HuH-7 (cell line): ENCODE results near the gene LEMD1.

Experiments
- DNase-seq: peaks from one replicate; pipeline ENCODE4 v3.0.0; 2011; ENCODE audit warnings: low spot score

LEMD1 gene

DNA sequence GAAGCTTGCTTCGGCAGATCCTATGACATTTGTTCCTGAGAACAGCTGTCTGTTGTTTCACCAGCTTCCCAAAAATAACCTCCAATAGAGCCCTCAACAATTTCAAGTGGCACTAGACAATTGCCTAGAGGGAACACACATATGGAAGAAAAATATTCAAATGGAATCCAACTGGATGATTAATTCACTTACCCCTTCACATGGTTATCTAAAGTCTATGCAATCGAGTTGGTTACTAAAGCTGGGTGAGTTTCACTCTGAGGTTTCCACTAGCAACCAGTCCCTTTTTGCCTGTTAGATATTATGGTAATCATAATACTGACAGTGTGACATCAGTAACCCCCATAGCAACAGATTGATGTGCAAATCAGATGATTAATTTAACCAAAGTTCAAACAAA lies at the start of gene LEMD1:
Gene LEMD1, minus strand, starts transcription at position 259 of the 400 bp plus-strand sequence. CDS start 1,520 bp downstream, outside the sequence.
- no peak for DNase-seq

DNA sequence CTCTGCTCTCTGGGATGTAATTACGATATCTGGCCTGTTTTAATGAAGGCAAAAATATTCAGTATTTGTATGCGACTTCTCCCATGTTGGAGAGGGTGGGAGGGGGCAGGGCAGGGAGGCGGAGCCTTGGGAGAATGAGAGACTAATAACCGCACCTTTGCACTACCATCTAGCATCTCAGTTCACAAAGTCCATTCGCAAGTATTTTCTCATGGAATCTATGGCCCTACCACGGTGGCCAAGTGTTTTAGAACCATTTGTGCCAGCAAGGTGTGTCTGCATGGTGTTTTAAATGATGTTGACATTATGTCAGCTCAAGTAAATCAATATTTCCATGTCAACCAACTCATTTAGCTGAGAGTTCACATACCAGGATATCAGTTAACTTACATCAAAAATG lies 48.3 kb upstream of the LEMD1 start:
- no peak for DNase-seq

- DNase-seq, result no peak
These were observed 44.9 kb upstream of the LEMD1 start for GRCh38 chr1:205466595-205467220.

DNA sequence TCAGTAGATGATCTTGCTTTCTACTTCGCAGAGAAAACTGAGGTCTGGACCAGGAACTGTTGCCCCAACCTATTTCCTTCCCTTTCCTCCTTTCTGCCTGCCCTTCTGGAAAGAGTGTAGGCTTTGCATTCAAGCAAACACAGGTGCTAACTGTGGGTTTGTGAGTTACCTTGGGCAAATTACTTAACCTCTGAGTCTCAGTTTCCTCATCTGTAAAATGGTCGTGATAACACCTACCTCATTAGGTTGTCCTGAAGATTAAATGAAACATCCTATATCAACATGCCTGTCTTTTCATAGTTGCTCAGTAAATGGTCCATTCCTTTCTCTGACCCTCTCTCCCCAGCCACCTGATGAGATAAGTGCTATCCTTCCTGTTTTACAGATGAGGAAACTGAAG lies 43.5 kb upstream of the LEMD1 start:
- DNase-seq, result no peak

- DNase-seq, result peak; percentile 67
These were observed 37.1 kb upstream of the LEMD1 start for GRCh38 chr1:205458777-205459566.

DNA sequence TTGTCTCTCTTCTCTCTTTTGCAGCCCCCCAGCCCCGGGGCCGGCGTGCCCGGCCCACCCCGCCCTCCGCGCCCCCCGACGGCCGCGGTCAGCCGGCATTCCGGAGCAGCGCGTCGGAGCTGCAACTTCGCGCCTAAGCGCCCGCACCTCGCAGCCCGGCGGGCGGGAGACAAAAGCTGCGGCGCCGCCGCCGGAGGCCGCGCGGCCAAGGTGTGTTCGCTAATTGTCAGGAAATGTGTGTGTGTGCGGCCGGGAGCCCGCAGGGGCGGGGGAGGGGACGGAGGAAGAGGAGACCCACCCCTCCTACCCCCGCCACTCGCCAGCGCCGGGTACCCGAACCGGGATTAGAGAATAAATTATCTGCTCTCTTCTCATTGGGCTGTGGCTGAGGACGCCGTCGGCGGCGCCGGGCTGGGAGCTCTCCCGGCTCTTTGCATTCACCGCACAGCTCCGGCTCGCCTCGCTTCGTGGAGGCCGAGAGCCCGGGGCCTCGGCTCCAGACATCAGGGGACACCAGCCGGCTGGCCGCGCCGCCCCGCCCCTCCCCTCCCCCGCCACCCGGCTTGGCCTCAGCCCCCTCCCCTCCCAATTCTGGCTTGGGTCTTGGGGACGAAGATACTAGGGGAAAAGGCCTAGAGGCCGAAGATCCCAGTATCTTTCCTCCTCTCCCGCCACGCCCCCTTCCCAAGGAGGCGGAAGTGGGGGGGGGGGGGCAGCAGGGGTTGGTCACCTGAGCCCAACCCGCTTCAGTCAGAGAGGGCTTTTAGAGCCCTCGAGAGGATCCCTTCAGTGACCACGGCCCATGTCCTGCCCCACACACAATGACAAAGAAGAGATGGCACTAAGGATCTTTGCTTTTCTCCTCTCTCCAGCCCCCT lies 35.3 kb upstream of the LEMD1 start:
- no peak for DNase-seq

DNA sequence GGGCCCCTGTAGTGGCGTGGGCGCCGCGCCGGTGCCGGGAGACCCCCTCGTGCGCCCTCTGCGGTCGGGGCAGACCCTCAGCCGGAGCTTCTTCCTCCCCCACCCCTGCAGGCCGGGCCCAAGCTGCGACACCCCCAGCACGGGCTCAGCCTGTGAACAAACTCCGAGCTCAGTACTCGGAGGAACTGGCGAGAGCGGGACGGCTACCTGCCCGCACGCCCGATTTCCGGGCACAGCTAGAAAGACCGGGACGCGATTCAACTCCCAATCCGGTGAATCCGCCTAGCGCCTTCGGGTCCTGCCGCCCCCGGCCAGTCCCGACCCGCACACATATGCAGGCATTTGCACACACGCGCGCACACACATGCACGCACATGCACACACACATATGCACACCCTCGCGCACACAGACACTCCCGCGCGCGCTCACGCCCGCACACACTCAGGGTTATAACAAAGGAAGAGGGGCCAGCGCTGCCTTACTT lies 34.6 kb upstream of the LEMD1 start:
- no peak for DNase-seq

DNA sequence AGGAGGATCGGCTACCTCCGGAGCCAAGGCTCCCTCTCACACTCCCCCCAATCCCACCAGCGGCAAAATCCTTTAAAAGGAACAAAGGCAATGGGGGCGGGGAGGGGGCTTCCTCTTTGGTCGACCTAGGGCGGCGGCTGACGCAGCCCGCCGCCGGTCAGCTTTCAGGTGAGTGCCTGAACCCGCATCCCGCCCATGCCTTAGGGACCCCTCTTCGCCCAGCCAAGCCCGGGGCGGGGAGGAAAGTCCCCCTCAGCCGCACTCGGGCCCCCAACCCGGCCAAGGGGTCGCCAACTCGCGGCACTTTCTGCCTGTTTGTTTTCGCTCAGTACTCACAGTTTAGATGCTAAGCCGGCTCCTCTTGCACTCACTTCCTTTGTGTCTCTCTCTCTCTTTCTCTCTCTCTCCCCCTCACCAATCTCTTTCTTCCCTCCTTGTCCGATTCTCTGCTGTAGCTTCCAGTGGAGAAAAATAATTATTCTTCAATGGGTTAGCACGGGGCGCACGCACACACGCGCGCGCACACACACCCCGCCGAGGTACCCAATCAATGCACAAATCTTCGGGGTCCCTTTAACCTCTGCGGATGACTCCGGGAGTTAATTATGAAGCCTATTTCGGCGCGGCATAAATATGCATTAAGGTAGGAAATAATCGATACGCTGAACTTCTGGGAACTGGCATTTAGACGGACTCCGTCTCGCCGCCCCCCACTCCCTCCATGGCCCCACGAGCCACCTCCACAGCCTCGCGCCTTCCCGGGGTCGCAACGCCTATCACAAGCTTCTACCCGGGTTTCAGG lies 33.9 kb upstream of the LEMD1 start, which contains the start of gene BLACAT1:
Gene BLACAT1, minus strand, starts transcription at position 465 of the 802 bp plus-strand sequence.
- no peak for DNase-seq

GRCh38 chr1:205454903-205455335 lies 33.1 kb upstream of the LEMD1 start:
- DNase-seq, result no peak

DNA sequence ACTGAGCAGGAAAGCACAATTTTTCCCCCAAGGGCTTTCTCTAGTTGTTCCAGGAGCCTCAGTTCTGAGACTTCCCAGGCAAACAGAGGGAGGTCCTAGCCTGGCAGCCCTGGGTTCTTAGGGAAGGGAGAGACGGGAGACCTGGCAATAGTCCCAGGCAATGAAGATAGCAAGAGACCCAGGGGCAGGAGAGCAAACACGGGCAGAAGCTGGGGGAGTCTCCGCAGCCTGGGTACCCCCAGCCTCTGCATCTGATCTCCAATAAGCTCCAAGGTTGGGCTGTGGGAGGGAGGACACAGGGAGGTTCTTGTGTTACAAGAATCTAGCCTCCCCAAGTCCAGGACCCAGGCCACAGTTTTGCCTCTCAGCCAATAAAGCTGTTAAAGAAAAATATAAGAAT lies 31.6 kb upstream of the LEMD1 start:
- no peak for DNase-seq

GRCh38 chr1:205452933-205453332 lies 31.1 kb upstream of the LEMD1 start:
- DNase-seq, result no peak

DNA sequence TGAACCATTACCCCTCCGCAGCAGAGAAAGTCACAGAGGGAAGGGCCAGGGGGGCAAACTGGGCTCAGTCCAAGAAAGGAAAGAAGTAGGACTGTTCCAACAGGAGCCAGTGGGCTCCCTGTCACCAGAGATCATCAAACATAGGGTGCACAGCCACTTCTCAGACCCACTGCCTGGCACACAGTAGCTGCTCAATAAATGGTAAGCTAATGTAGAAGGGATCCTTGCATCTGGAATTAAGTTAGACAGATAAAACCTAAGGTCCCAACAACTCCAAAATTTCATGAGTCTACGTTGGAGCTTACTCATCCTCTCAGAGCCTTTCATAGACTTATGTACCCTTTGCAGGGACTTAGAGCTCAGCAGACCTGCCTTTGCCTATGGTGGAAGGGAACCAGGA lies 30.5 kb upstream of the LEMD1 start:
- no peak for DNase-seq

- no peak for DNase-seq
These were observed 29.9 kb upstream of the LEMD1 start for GRCh38 chr1:205451759-205452164.

GRCh38 chr1:205451202-205451601 lies 29.3 kb upstream of the LEMD1 start:
- no peak for DNase-seq

GRCh38 chr1:205450448-205450847 lies 28.6 kb upstream of the LEMD1 start:
- DNase-seq, result no peak

DNA sequence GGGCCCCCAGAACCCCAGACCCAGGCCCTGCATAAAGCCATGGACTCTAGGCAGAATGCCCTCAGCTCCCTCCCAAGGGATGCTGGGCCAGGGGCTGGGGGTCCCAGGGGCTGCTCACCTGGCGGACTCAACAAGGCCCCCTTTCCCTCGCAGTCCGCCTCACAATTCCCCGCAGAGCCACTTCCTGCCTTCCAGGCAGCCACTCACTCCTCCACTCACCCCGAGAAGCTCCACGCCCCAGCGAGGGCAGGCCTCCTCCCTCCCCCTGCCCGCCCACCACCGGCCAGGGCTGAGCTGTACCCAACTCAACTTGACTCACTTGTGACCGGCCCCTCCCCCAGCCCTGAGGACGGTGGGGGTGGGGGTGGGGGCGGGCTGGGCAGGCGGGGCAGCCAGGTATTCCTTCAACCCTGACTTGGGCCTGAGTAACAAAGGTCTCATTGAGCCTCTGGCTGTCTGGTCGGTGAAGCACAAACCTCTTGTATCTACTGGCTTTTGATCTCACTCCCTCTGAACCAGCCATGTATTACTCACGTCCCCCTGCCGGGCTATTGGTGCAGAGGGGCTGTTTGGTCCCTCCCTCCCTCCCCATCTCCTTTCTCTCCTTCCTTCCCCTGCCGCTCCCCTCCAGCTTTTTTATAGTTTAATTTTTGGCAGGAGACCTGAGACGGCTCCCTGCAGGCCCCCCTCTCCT lies 28.0 kb upstream of the LEMD1 start:
- DNase-seq, result peak; percentile 51

- DNase-seq, result no peak
These were observed 27.4 kb upstream of the LEMD1 start for GRCh38 chr1:205449254-205449749.

DNA sequence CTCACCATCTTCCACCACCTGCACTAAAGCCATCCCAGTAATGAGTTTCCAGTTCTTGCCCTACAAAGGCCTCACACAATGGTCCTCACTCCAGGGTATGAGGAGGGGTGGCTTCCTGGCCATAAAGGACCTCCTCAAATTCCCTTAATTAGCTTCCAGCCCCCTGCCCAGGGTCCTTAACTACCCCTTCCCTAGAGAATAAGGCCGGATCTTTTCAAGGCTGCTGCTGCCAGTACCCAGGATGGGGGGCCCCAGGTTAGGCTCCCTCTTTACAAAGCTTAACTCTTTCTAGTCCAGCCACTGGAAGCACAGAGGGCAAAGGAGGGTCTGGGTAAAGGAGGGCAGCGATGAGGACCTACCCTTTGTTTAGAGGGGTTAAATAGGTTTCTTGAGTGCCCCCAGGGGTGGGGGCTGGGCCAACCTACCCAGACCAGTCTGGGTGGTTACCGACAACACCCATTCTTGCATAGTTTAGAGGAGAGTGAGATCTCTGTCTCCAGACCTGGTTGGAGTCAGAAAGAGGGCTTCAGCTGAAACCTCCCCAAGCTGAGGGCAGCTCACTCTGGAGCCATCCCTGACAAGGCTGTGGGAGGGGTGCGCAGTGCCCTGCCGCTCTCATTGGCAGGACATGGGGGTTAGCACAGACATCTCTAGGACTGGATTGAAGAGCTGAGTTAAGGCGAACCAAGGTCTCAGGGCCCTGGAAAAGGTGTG lies 26.8 kb upstream of the LEMD1 start:
- DNase-seq, result no peak

DNA sequence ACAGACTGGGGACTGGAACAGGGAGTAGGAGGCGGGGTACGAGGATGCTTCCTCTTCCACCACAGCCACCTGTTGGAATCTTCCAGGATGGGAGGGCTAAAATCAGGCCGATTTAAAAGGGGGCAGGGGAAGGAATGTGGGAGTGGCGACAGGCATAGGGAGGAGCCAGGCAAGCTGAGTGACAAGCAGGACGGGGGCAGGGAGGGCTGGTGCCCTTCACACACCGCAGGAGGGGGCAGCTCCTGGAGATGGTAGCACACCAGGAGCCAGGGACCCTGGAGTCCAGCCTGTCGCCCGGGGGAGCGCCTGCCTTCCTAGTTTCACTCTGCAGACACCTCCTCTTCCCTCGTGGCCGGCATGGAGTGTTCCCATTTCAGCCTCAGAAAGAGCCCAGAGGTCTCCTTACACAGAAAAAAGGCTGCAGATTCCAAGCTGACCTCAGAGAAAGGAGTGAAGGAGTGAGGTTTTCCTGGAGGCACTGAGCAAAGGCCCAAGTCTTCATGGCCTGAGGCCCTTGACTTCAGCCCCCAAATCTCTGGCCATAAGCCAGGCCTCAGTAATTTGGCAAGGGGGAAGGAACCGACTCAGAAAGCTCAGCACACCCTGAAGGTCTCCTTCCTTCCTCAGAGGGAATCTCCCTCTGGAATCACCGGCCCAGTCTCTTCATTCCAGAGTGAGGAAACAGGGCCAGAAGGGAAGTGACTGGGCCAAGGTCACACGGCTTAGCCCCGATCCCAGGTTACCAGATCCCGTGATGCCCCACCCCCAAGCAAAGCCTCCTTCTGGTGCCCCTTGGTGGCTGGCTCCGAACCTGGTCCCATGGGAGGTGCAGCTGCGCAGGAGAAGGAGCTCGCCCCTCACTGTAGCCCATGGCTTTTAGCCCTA lies 25.8 kb upstream of the LEMD1 start:
- no peak for DNase-seq
